Small intestine (tissue), 7 donors: Measurements from ENCODE around the gene PSMB5. TPM values are rescaled to one million over a fixed set of nuclear protein-coding genes. Genes with fewer than 3 reads are reported as not detected.

Source experiments
- DNase-seq, 2 donors: peaks; one replicate each; pipeline versions ENCODE4 v3.0.0 to v3.0.0-alpha.2; 2013
- FAIRE-seq: peaks from 2 replicates; lab custom pipeline; 2012; peaks lifted over from hg19 to GRCh38; lab: Jason Lieb, UNC
- H3K27ac ChIP-seq, 3 donors: one replicate each; pipeline ENCODE4 v1.5.1; 2013; ENCODE audit warnings: low read length in 2 of 3, mild to moderate bottlenecking in 2 of 3, control low read depth in 1 of 3, inconsistent platforms in 1 of 3, low read depth in 1 of 3, moderate library complexity in 1 of 3
- H3K27me3 ChIP-seq, 3 donors: one replicate each; pipeline ENCODE4 v1.6.1; 2013; ENCODE audit warnings: low read length in 3 of 3, inconsistent platforms in 1 of 3; ENCODE audit not compliant: control insufficient read depth in 3 of 3, insufficient read depth in 3 of 3
- H3K36me3 ChIP-seq, 3 donors: one replicate each; pipeline ENCODE4 v1.6.1; 2013; ENCODE audit warnings: low read length in 3 of 3, inconsistent platforms in 1 of 3, low read depth in 1 of 3, mild to moderate bottlenecking in 1 of 3, moderate library complexity in 1 of 3; ENCODE audit not compliant: control insufficient read depth in 3 of 3, insufficient read depth in 2 of 3
- H3K4me1 ChIP-seq, 3 donors: one replicate each; pipeline ENCODE4 v1.6.1; 2013; ENCODE audit warnings: low read length in 2 of 3, inconsistent platforms in 1 of 3, low read depth in 1 of 3, mild to moderate bottlenecking in 1 of 3, moderate library complexity in 1 of 3; ENCODE audit not compliant: control insufficient read depth in 3 of 3, insufficient read depth in 2 of 3
- H3K4me3 ChIP-seq, 3 donors: one replicate each; pipeline ENCODE4 v1.5.1; 2013; ENCODE audit warnings: low read length in 3 of 3, control low read depth in 1 of 3, inconsistent platforms in 1 of 3, low read depth in 1 of 3, mild to moderate bottlenecking in 1 of 3, moderate library complexity in 1 of 3
- H3K9me3 ChIP-seq, 2 donors: one replicate each; pipeline ENCODE4 v1.6.1; 2013; ENCODE audit warnings: low read depth in 1 of 2, low read length in 1 of 2; ENCODE audit not compliant: control insufficient read depth in 2 of 2, insufficient read depth in 1 of 2
- WGBS, 3 donors: extraction: QIAGEN DNeasy Blood & Tissue Kit; methylation state at CpG; one replicate each; pipeline ENCODE4 v1.1.7; 2013; 5-methylcytosine and 5-hydroxymethylcytosine counted together
- polyA plus RNA-seq, 4 donors: library from polyadenylated mRNA; stranded (reverse) in 3 of 4; unstranded in 1 of 4; fragments of 200-250 nt in 3 of 4; fragments of 120-200 nt in 1 of 4; gene quantifications; one replicate each; pipeline versions ENCODE4 v1.2.1 to v1.2.3, GENCODE V29; 2013
- donor health status: healthy with polysubstance abuse.
- donor health status: control.
- donor health status: control.
- donor health status: Bipolar disorder and iron deficiency.
- donor health status: healthy.

Gene PSMB5
- polyA plus RNA-seq, 4 donors = 84.0 to 166 (median 92.8) TPM

DNA sequence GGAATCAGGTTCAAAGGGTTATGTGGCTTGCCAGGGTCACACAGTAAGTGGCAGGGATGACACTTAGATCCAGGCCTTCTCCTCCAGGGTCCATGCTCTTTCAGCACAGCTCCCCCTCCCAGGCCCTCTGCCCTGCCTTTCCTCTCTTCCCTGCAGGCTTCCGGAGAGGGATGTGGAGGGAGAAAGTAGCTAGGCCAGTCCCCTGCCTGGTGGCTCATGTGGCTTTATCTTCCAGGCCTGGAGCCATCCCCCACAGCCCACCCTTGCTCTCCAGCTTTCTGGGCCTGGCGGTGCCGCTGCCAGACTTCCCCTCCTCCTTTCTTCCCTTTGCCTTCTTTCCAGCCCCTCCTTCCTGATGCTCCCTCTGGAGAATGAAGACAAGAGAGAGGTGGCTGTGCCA lies 9.1 kb upstream of the PSMB5 start:
- H3K4me3 ChIP-seq = no peak overlapping the region
- H3K4me1 ChIP-seq = no peaks in the 10 kb centered on the region
- FAIRE-seq (no peak), DNase-seq (no peak)
- H3K27me3 ChIP-seq = no peaks in the 10 kb centered on the region
- H3K27ac ChIP-seq = no peak overlapping the region
- no peaks in the 10 kb centered on the region for H3K9me3 ChIP-seq
- H3K36me3 ChIP-seq = no peaks in the 10 kb centered on the region
- 79 to 98% (median 91%) methylated on average over 3 of the region's 3 CpGs for WGBS, 3 donors

- no peak overlapping the region for H3K27ac ChIP-seq
- 81 to 91% (median 90%) methylated on average over 6 of the region's 6 CpGs for WGBS, 3 donors
- FAIRE-seq = no peak
- no peaks in the 10 kb centered on the region for H3K36me3 ChIP-seq
- H3K9me3 ChIP-seq = no peaks in the 10 kb centered on the region
- H3K4me1 ChIP-seq = no peaks in the 10 kb centered on the region
- no peaks in the 10 kb centered on the region for H3K27me3 ChIP-seq
- no peak for DNase-seq
- H3K4me3 ChIP-seq = no peak overlapping the region
These were observed 8.4 kb upstream of the PSMB5 start for GRCh38 chr14:23043145-23043544.

DNA sequence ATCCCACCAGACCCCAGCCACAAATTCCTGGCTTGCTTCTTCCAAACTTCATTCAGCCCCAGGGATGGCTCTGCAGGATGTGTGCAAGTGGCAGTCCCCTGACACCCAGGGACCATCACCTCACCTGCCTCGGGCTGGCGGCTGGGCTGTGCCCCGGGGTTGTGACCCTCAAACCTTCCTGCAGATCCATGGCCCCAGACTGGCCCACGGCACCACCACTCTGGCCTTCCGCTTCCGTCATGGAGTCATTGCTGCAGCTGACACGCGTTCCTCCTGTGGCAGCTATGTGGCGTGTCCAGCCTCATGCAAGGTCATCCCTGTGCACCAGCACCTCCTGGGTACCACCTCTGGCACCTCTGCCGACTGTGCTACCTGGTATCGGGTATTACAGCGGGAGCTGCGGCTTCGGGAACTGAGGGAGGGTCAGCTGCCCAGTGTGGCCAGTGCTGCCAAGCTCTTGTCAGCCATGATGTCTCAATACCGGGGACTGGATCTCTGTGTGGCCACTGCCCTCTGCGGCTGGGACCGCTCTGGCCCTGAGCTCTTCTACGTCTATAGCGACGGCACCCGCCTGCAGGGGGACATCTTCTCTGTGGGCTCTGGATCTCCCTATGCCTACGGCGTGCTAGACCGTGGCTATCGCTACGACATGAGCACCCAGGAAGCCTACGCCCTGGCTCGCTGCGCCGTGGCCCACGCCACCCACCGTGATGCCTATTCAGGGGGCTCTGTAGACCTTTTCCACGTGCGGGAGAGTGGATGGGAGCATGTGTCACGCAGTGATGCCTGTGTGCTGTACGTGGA lies 7.7 kb upstream of the PSMB5 start, which contains the start of gene PSMB11:
TSS of gene PSMB11 (plus strand) at position 51 of the 804 bp plus-strand sequence. CDS start at position 65, 14 bp downstream.
- FAIRE-seq = no peak
- Histone ChIP-seq H3K4me1 (no peaks in the 10 kb centered on the region), H3K27me3 (no peaks in the 10 kb centered on the region), H3K36me3 (no peaks in the 10 kb centered on the region), H3K27ac (no peak within 1 kb of the TSS), H3K9me3 (no peaks in the 10 kb centered on the region), H3K4me3 (no peak within 1 kb of the TSS)
- 93 to 95% (median 95%) methylated on average over 32 to 36 of the region's 36 CpGs for WGBS, 3 donors
- DNase-seq = no peak

DNA sequence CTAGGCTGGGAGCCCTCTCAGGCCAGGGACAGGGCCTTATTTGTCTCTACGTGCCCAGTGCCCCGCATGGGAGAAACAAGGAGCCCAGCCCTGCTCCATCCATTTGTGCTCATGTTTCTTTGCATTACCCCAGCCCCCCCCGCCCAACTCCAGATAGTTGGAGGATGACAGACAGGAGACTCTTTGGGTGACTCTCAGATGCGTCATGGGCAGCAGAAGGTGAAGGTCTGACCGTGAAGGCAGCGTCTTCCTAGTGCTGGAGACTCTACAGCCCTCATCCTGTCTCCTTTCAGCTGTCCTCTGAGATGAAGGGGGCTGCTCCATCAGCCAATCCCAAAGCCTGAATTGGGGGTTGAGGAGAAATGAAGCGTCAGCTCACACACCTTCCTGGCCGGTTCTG lies 7.0 kb upstream of the PSMB5 start:
- 83 to 85% (median 84%) methylated on average over 8 of the region's 8 CpGs for WGBS, 3 donors
- Histone ChIP-seq H3K27ac (no peak overlapping the region), H3K27me3 (no peaks in the 10 kb centered on the region), H3K36me3 (no peaks in the 10 kb centered on the region), H3K4me1 (no peaks in the 10 kb centered on the region), H3K9me3 (no peaks in the 10 kb centered on the region), H3K4me3 (no peak overlapping the region)
- FAIRE-seq (no peak), DNase-seq (no peak)

GRCh38 chr14:23040100-23040499 lies 5.4 kb upstream of the PSMB5 start:
- no peak overlapping the region for H3K27ac ChIP-seq
- H3K9me3 ChIP-seq = no peaks in the 10 kb centered on the region
- H3K4me3 ChIP-seq = no peak overlapping the region
- FAIRE-seq = no peak
- H3K27me3 ChIP-seq = no peaks in the 10 kb centered on the region
- WGBS, 3 donors = 80 to 85% (median 83%) methylated on average over 4 of the region's 4 CpGs
- no peak for DNase-seq
- H3K4me1 ChIP-seq = no peaks in the 10 kb centered on the region
- H3K36me3 ChIP-seq = no peaks in the 10 kb centered on the region

DNA sequence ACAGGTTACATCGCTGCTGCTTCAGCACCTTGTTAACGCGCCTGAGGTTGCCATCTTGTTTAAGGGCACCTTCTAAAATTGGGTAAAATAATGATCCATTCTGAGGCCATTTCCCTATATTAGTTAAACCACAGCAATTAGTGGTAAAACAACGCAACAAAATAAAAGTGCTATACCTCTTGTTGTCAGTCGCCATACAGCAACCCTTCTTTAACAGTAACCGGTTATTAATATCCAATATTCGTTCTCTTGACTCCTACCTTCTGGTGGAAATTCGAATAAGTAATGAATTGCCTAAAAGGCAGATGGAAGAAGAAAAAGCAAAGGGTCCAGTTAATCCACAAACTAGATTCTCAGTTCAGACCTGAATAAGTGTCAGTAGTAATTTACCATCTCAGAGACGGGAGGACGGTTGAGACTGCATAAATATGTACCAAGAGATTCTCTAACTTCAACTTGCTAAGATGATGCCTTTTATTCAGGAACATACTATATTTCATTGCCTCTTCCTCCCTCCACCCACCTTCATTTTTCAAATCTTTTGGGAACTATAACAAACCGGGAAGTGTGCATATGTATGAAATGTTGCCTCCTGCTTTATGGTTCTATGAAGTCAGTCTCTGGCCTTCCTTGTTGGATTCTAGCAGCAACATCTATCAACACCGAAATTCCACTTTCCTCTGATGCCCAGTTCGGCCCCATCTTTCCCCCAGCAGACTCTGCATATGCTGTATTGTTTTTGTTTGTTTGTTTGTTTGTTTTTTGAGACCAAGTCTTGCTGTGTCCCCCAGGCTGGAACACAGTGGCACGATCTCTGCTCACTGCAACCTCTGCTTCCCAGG lies 824 bp upstream of the PSMB5 start:
- DNase-seq = no peak
- 69 to 74% (median 73%) methylated on average over 14 of the region's 14 CpGs for WGBS, 3 donors
- peak overlapping the region; percentile 35 to 91 (median 91) for H3K27ac ChIP-seq
- peaks cover 4 to 10% (median 8%) of the 10 kb centered on the region in 3 donors for H3K4me1 ChIP-seq
- FAIRE-seq = no peak
- H3K27me3 ChIP-seq = no peaks in the 10 kb centered on the region
- H3K36me3 ChIP-seq = peaks cover 2 to 18% (median 3%) of the 10 kb centered on the region in 3 donors
- H3K9me3 ChIP-seq = no peaks in the 10 kb centered on the region
- H3K4me3 ChIP-seq = peak overlapping the region in 2 of 3 donors; percentile 64 to 67

GRCh38 chr14:23033801-23034497 lies 751 bp downstream of the PSMB5 start:
- no peaks in the 10 kb centered on the region for H3K9me3 ChIP-seq
- peaks cover 4 to 10% (median 8%) of the 10 kb centered on the region in 3 donors for H3K4me1 ChIP-seq
- 33 to 38% (median 37%) methylated on average over 17 of the region's 17 CpGs for WGBS, 3 donors
- peak overlapping the region; percentile 35 to 91 (median 91) for H3K27ac ChIP-seq
- no peaks in the 10 kb centered on the region for H3K27me3 ChIP-seq
- FAIRE-seq = no peak
- H3K4me3 ChIP-seq = peak overlapping the region; percentile 64 to 91 (median 67)
- peaks cover 3 to 30% (median 4%) of the 10 kb centered on the region in 3 donors for H3K36me3 ChIP-seq
- DNase-seq = no peak

GRCh38 chr14:23033251-23033727 lies 1.4 kb downstream of the PSMB5 start:
- 90 to 94% (median 93%) methylated on average over 10 of the region's 10 CpGs for WGBS, 3 donors
- peaks cover 4 to 11% (median 10%) of the 10 kb centered on the region in 3 donors for H3K4me1 ChIP-seq
- H3K9me3 ChIP-seq = no peaks in the 10 kb centered on the region
- FAIRE-seq (no peak), DNase-seq (no peak)
- H3K27ac ChIP-seq = no peak overlapping the region
- H3K4me3 ChIP-seq = no peak overlapping the region
- H3K36me3 ChIP-seq = peaks cover 5 to 30% (median 7%) of the 10 kb centered on the region in 3 donors
- no peaks in the 10 kb centered on the region for H3K27me3 ChIP-seq
